ENCODE measurements around the gene SLC6A19. TPM values are rescaled to one million over a fixed set of nuclear protein-coding genes. Genes with fewer than 3 reads are reported as not detected.
A peak's percentile ranks its signal among the peaks of the same experiment; 100 is the strongest.

Gene SLC6A19
- total and polyA plus RNA-seq, 2 of the 13 experiments (the other 11 are each of a cell fraction or from before 2014, with no cell fraction given), result 0.02 TPM; not detected in 1

- TF ChIP-seq REXO4 (CRISPR knock-in tag; IDR thresholded peaks at IDR 0.05; ENCODE audit: borderline replicate concordance) (no peak), KDM5B (CRISPR knock-in tag; IDR thresholded peaks at IDR 0.05; ENCODE audit: borderline replicate concordance) (peak; percentile 65), MAX (IDR thresholded peaks at IDR 0.05) (peak; percentile 91), ZNF747 (CRISPR knock-in tag; IDR thresholded peaks at IDR 0.05; ENCODE audit: borderline replicate concordance) (peak; percentile 27; the same call in 1 of the 2 replicates), ZFP37 (CRISPR knock-in tag; IDR thresholded peaks at IDR 0.05; ENCODE audit: borderline replicate concordance) (0 out of 2 replicates have a peak, but pooled peaks have one; percentile 67), TFE3 (CRISPR knock-in tag; IDR thresholded peaks at IDR 0.05) (peak; percentile 62; the same call in 1 of the 2 replicates), KLF15 (CRISPR knock-in tag; IDR thresholded peaks at IDR 0.05; ENCODE audit: borderline replicate concordance) (peak; percentile 74; the same call in 1 of the 2 replicates), ZNF772 (CRISPR knock-in tag; IDR thresholded peaks at IDR 0.05) (peak; percentile 57; the same call in 1 of the 2 replicates), TARDBP (CRISPR knock-in tag; IDR thresholded peaks at IDR 0.05) (0 out of 2 replicates have a peak, but pooled peaks have one; percentile 45), YEATS4 (CRISPR knock-in tag; IDR thresholded peaks at IDR 0.05; ENCODE audit: borderline replicate concordance) (no peak), PBX2 (CRISPR knock-in tag; IDR thresholded peaks at IDR 0.05) (no peak), ZBTB42 (CRISPR knock-in tag; IDR thresholded peaks at IDR 0.05) (0 out of 2 replicates have a peak, but pooled peaks have one; percentile 36), CTCF (CRISPR knock-in tag; IDR thresholded peaks at IDR 0.05) (0 out of 2 replicates have a peak, but pooled peaks have one; percentile 18), MEIS2 (CRISPR knock-in tag; IDR thresholded peaks at IDR 0.05) (0 out of 2 replicates have a peak, but pooled peaks have one; percentile 27), SOX6 (IDR thresholded peaks at IDR 0.05) (no peak), SOX6 (CRISPR knock-in tag; IDR thresholded peaks at IDR 0.05) (0 out of 2 replicates have a peak, but pooled peaks have one; percentile 18), ZNF782 (CRISPR knock-in tag; IDR thresholded peaks at IDR 0.05; ENCODE audit: borderline replicate concordance) (no peak), AKAP8 (CRISPR knock-in tag; IDR thresholded peaks at IDR 0.05) (peak; percentile 31; the same call in 1 of the 2 replicates)
- TF ChIP-seq, protein P1, sequence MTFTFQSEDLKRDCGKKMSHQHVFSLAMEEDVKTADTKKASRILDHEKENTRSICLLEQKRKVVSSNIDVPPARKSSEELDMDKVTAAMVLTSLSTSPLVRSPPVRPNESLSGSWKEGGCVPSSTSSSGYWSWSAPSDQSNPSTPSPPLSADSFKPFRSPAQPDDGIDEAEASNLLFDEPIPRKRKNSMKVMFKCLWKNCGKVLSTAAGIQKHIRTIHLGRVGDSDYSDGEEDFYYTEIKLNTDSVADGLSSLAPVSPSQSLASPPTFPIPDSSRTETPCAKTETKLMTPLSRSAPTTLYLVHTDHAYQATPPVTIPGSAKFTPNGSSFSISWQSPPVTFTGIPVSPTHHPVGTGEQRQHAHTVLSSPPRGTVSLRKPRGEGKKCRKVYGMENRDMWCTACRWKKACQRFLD (CRISPR knock-in tag; IDR thresholded peaks at IDR 0.05; ENCODE audit: borderline replicate concordance), result 0 out of 2 replicates have a peak, but pooled peaks have one; percentile 48
These were observed 22.6 kb upstream of the SLC6A19 start (continued) for GRCh38 chr5:1178529-1179382.

Data from HepG2 (cell line).